GM23248 (cell line): ENCODE data around the gene LRP5. TPM values are rescaled to one million over a fixed set of nuclear protein-coding genes. Genes with fewer than 3 reads are reported as not detected.

Experiments
- DNase-seq: peaks from one replicate; pipeline ENCODE4 v3.0.0-alpha.2; 2015
- H2AFZ ChIP-seq: fragments of 200-600 bp; sonication (generic); 2 replicates; pipeline ENCODE4 v1.6.1; 2016; ENCODE audit warnings: antibody characterized with exemption
- H3F3A ChIP-seq: fragments of 200-600 bp; sonication (generic); 2 replicates; pipeline ENCODE4 v1.6.1; 2016; ENCODE audit warnings: mild to moderate bottlenecking, antibody characterized with exemption, mixed run types; ENCODE audit not compliant: insufficient read depth
- H3K27ac ChIP-seq: fragments of 200-600 bp; sonication (generic); 2 replicates; pipeline ENCODE4 v1.5.1; 2016; ENCODE audit warnings: mild to moderate bottlenecking
- H3K27me3 ChIP-seq: fragments of 200-600 bp; sonication (generic); replicated peaks from 2 replicates; pipeline ENCODE4 v1.6.1; 2016; ENCODE audit warnings: mild to moderate bottlenecking; ENCODE audit not compliant: insufficient read depth
- H3K36me3 ChIP-seq: fragments of 200-600 bp; sonication (generic); 2 replicates; pipeline ENCODE4 v1.6.1; 2016; ENCODE audit warnings: low read depth, mild to moderate bottlenecking
- H3K4me1 ChIP-seq: fragments of 200-600 bp; sonication (generic); 2 replicates; pipeline ENCODE4 v1.6.1; 2016; ENCODE audit warnings: mild to moderate bottlenecking; ENCODE audit not compliant: insufficient read depth
- H3K4me2 ChIP-seq: fragments of 200-600 bp; sonication (generic); one replicate; pipeline ENCODE4 v1.6.1; 2016; ENCODE audit warnings: mild to moderate bottlenecking; ENCODE audit not compliant: unreplicated experiment
- H3K4me3 ChIP-seq: fragments of 200-600 bp; sonication (generic); 2 replicates; pipeline ENCODE4 v1.5.1; 2016; ENCODE audit warnings: mild to moderate bottlenecking
- H3K79me2 ChIP-seq: fragments of 200-600 bp; sonication (generic); 2 replicates; pipeline ENCODE4 v1.6.1; 2016; ENCODE audit warnings: mild to moderate bottlenecking; ENCODE audit not compliant: insufficient read depth
- H3K9ac ChIP-seq: fragments of 200-600 bp; sonication (generic); 2 replicates; pipeline ENCODE4 v1.6.1; 2016; ENCODE audit warnings: mild to moderate bottlenecking
- H3K9me2 ChIP-seq: fragments of 200-600 bp; sonication (generic); 2 replicates; pipeline ENCODE4 v1.6.1; 2016; ENCODE audit warnings: mixed run types, mild to moderate bottlenecking, moderate library complexity; ENCODE audit not compliant: insufficient read depth
- H3K9me3 ChIP-seq: fragments of 200-600 bp; sonication (generic); one replicate; pipeline ENCODE4 v1.6.1; 2017; ENCODE audit warnings: low read depth
- H4K20me1 ChIP-seq: fragments of 200-600 bp; sonication (generic); 2 replicates; pipeline ENCODE4 v1.6.0; 2016; ENCODE audit not compliant: insufficient read depth
- EZH2 ChIP-seq: fragments of 200-600 bp; sonication (generic); IDR thresholded peaks from 2 replicates; pipeline ENCODE4 v1.6.1; 2018; ENCODE audit warnings: antibody characterized with exemption, mild to moderate bottlenecking; ENCODE audit not compliant: insufficient read depth, poor library complexity, severe bottlenecking
- EZH2phosphoT487 ChIP-seq: fragments of 200-600 bp; sonication (generic); IDR thresholded peaks from 2 replicates; pipeline ENCODE4 v1.6.1; 2018; ENCODE audit warnings: antibody characterized with exemption, moderate library complexity, mild to moderate bottlenecking, low read depth; ENCODE audit not compliant: insufficient read depth
- WGBS, 2 experiments: methylation state at CpG; one replicate each; pipeline ENCODE4 v1.1.6; 2015 to 2017; ENCODE audit warnings: low lambda C conversion rate in 2 of 2, low coverage in 1 of 2; ENCODE audit errors: missing lambda C conversion rate in 2 of 2; 5-methylcytosine and 5-hydroxymethylcytosine counted together
- in situ Hi-C: fragments of 300-500 bp; cut with MboI; formaldehyde crosslinking; loops from 2 replicates; pipeline ENCODE4 v1.15.0; 2020
- polyA plus RNA-seq: library from polyadenylated mRNA; unstranded; fragments of >200 nt; fragmentation: Nextera tagmentation; extraction: Ambion mirVana; gene quantifications from 2 replicates; pipeline ENCODE4 v1.2.1, GENCODE V29; 2016
- total RNA-seq: library from RNA; depleted of rRNA; stranded (reverse); fragments of >200 nt; shearing (Covaris generic); gene quantifications from 2 replicates; pipeline ENCODE4 v1.2.3, GENCODE V29; 2014

The LRP5 gene
- total and polyA plus RNA-seq, 2 experiments from 2014 or later = 3.0 TPM

DNA sequence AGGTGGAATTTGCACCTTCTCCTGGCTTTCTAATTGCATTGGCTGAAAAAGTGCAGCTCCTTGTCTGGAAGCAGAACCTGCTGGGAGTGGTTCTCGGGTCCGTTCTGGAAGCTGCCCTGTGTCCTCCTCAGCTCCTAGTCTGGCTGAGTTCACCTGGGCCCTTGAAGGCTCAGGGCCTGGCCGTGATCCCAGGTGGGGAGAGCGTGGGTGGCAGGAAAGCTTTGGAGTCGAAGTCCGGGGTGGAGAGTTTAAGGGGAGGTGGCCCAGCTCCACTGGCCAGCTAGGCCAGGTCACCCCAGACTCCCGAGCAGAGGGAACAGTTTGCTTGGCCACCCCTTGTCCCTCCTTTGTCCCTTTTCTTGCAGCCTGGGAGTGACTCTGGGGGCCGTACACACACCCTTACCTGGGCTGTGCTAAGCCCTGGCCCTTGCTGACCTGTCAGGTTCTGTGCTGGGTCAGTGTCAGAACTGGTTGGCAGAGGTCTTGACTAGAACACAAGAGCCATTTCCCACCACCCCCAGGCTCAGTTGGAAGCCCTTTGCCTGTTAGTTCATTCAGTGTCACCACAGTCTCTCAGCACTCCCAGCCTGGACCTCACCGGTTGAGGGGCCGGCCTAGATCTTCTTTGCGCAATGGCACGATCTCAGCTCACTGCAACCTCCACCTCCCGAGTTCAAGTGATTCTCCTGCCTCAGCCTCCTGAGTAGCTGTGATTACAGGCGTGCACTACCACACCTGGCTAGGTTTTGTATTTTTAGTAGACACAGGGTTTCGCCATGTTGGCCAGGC, 37.3 kb downstream of the LRP5 start:
- no peak overlapping the region for H3K4me3 ChIP-seq
- TF ChIP-seq EZH2phosphoT487 (no peak), EZH2 (no peak)
- no peak for DNase-seq
- no peak overlapping the region for H3K4me2 ChIP-seq
- H3K79me2 ChIP-seq = no peaks in the 10 kb centered on the region
- no peaks in the 10 kb centered on the region for H3K36me3 ChIP-seq
- peaks cover 11% of the 10 kb centered on the region for H3K4me1 ChIP-seq
- H2AFZ ChIP-seq = no peak overlapping the region
- in situ Hi-C loops = no loop called here
- H3K9me3 ChIP-seq = no peaks in the 10 kb centered on the region
- 91 to 96% methylated on average over 14 to 15 of the region's 15 CpGs for WGBS, 2 experiments
- H3K27ac ChIP-seq = no peak overlapping the region
- H3K27me3 ChIP-seq = no peaks in the 10 kb centered on the region
- H3F3A ChIP-seq = 0 out of 2 replicates have a peak, but pooled peaks cover 10% of the 10 kb centered on the region
- no peaks in the 10 kb centered on the region for H4K20me1 ChIP-seq
- no peaks in the 10 kb centered on the region for H3K9me2 ChIP-seq
- no peak overlapping the region for H3K9ac ChIP-seq

DNA sequence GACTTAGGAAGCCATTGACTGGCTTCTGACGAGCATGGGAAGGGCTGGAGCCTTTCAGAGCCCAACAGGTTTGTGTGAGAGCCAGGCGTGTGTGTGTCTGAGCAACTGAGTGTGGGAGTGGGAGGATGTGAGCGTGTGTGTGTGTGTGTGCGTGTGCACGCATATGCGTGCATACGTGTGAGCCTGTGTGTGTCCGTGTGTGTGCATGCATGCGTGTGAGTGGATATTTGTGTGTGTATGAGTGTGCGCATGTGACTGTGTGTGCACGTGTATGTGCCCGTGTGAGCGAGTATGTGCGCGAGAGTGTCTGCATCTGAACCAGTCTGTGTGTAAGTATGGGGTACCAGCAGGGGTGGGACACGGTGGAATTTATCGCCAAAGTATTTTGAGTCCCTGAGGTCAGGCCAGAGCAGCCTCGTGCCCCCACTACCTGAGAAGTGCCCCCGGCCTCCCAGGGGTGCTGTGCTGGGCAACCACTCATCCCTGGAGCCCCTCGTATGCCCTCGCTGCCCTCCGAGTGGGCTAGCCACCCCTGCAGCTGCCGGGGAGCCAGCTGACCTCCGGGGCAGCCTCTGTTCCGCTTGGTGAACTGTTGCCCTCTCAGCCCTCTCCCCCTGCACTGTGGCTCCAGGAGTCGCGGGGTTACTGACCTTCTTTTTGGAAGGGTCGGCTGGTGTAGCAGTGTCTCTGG, 38.5 kb downstream of the LRP5 start:
- Histone ChIP-seq H3K9me3 (no peaks in the 10 kb centered on the region), H3K27ac (no peak overlapping the region), H3K4me3 (no peak overlapping the region), H3K36me3 (no peaks in the 10 kb centered on the region), H3K79me2 (no peaks in the 10 kb centered on the region), H3K9ac (no peak overlapping the region), H2AFZ (no peak overlapping the region), H3K4me1 (peaks cover 14% of the 10 kb centered on the region), H3K4me2 (no peak overlapping the region), H4K20me1 (no peaks in the 10 kb centered on the region), H3K27me3 (no peaks in the 10 kb centered on the region), H3F3A (0 out of 2 replicates have a peak, but pooled peaks cover 10% of the 10 kb centered on the region), H3K9me2 (no peaks in the 10 kb centered on the region)
- no peak for DNase-seq
- TF ChIP-seq EZH2phosphoT487 = no peak
- TF ChIP-seq EZH2 = no peak
- in situ Hi-C loops = no loop called here
- WGBS, 2 experiments = 92 to 94% methylated on average over 26 to 28 of the region's 28 CpGs

DNA sequence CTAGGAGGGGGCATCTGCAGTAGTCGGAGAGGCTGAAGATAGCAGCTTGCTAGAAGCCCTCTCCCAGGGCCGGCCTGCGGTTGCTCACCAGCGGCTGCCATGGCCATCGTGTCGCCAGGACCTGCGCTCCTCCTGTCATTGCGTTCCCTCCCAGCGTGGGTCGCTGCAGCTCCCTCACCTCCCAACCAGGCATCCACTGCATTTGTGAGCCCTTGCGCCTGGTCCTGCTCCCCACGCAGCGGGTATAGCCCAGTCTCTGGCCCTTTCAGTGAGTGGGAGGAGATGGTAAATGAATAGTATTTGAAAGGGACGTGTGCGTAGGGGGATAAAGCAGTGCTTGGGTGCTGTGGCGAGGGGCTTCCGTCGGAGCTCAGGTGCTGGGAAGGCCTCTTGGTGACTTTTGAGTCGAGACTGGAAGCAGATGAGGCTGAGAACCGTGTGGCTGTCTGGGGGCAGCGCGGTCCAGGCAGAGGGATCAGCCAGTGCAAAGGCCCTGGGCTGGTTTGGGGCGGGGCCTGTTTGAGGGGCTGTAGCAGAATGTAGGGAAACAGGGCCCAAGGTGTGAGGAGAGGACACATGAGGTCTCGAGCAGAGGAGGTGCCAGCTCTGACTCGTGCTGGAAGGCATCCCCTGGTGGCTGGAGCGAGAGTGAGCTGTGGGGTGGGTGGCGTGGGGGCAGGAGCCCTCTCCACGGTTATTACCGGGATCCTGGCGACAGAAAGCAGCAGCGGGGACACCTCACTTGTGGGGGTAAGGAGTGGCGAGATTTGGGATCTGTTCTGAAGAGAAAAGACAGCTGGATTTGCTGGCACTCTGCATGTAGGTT, 39.3 kb downstream of the LRP5 start:
- Histone ChIP-seq H3K9me2 (no peaks in the 10 kb centered on the region), H4K20me1 (no peaks in the 10 kb centered on the region), H2AFZ (no peak overlapping the region), H3K4me1 (peaks cover 14% of the 10 kb centered on the region), H3K9me3 (no peaks in the 10 kb centered on the region), H3F3A (0 out of 2 replicates have a peak, but pooled peaks cover 10% of the 10 kb centered on the region), H3K27ac (no peak overlapping the region), H3K4me3 (no peak overlapping the region), H3K4me2 (no peak overlapping the region), H3K79me2 (no peaks in the 10 kb centered on the region), H3K9ac (no peak overlapping the region), H3K36me3 (no peaks in the 10 kb centered on the region), H3K27me3 (no peaks in the 10 kb centered on the region)
- WGBS, 2 experiments = 94% methylated on average over 31 to 32 of the region's 32 CpGs
- in situ Hi-C loops = no loop called here
- peak; percentile 30 for DNase-seq
- TF ChIP-seq EZH2 = no peak
- TF ChIP-seq EZH2phosphoT487 = no peak

DNA sequence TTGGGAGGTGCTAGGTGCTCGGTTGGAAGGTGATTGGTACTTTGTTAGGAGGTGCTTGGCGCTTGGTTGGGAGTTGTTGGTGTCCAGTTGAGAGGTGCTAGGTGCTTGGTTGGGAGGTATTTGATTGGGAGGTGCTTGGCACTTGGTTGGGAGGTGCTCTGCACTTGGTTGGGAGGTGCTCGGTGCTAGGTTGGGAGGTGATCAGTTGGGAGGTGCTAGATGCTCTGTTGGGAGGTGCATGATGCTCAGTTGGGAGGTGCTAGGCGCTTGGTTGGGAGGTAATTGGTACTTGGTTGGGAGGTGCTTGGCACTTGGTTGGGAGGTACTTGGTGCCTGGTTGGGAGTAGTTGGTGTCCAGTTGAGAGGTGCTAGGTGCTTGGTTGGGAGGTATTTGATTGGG, 40.2 kb downstream of the LRP5 start:
- H3K9ac ChIP-seq = no peak overlapping the region
- H3K9me3 ChIP-seq = no peaks in the 10 kb centered on the region
- no peak overlapping the region for H3K27ac ChIP-seq
- H3K4me2 ChIP-seq = no peak overlapping the region
- no peaks in the 10 kb centered on the region for H3K27me3 ChIP-seq
- H2AFZ ChIP-seq = no peak overlapping the region
- H4K20me1 ChIP-seq = no peaks in the 10 kb centered on the region
- no peaks in the 10 kb centered on the region for H3K79me2 ChIP-seq
- DNase-seq = no peak
- no peak for TF ChIP-seq EZH2
- TF ChIP-seq EZH2phosphoT487 = no peak
- H3K9me2 ChIP-seq = no peaks in the 10 kb centered on the region
- in situ Hi-C loops = no loop called here
- no peaks in the 10 kb centered on the region for H3K36me3 ChIP-seq
- H3K4me1 ChIP-seq = peaks cover 14% of the 10 kb centered on the region
- 0 out of 2 replicates have a peak, but pooled peaks cover 10% of the 10 kb centered on the region for H3F3A ChIP-seq
- no peak overlapping the region for H3K4me3 ChIP-seq
- WGBS, 2 experiments = 86 to 89% methylated on average over 4 of the region's 4 CpGs
